HepG2 (cell line): ENCODE measurements around the gene SNAPC4. TPM values are rescaled to one million over a fixed set of nuclear protein-coding genes. Genes with fewer than 3 reads are reported as not detected.

Experiments used
- ATAC-seq: fragments of 200-7000 bp; cut with Tn5 transposase; 3 replicates; pipeline ENCODE4 v1.9.1; 2020; ENCODE audit warnings: mild to moderate bottlenecking, moderate library complexity
- BruUV-seq: library from RNA; stranded (reverse); fragments of 400-500 nt; replicated peaks from 2 replicates; lab custom pipeline; 2021; lab: Mats Ljungman, UMichigan
- CTCF ChIA-PET: fragments of 300-600 bp; formaldehyde crosslinking; extraction: SDS; loops from one replicate; lab custom pipeline; 2021; ENCODE audit warnings: low total read pairs, inconsistent platforms, low intra/inter-chr PET ratio; lab: Yijun Ruan, JAX
- POLR2A ChIA-PET: fragments of 350-600 bp; sonication (Branson Sonifier 250); formaldehyde crosslinking; loops from one replicate; lab custom pipeline; 2020; ENCODE audit warnings: antibody characterized with exemption, inconsistent platforms; lab: Yijun Ruan, JAX
- DNase-seq: peaks from one replicate; pipeline ENCODE4 v3.0.0-alpha.2; 2015; ENCODE audit warnings: low spot score
- FAIRE-seq: peaks from 3 replicates; lab custom pipeline; 2011; peaks lifted over from hg19 to GRCh38; lab: Jason Lieb, UNC
- H2AFZ ChIP-seq: one replicate; pipeline ENCODE4 v1.6.1; 2011; ENCODE audit warnings: low read length, inconsistent platforms
- H3K27ac ChIP-seq: fragments of 300-600 bp; 3 replicates; pipeline ENCODE4 v1.8.0; 2011; ENCODE audit warnings: mixed run types, mild to moderate bottlenecking, mixed read lengths, low read length, inconsistent platforms; ENCODE audit not compliant: insufficient read depth; ENCODE audit errors: extremely low read length
- H3K27me3 ChIP-seq, 2 experiments: fragments of 200-600 bp in 1 of 2; 2 replicates in 1 of 2; 3 replicates in 1 of 2; pipeline versions ENCODE4 v1.6.0 to v1.8.0; 2011; ENCODE audit warnings: low read length in 2 of 2, mild to moderate bottlenecking in 2 of 2, moderate library complexity in 2 of 2, inconsistent platforms in 1 of 2; ENCODE audit not compliant: insufficient read depth in 2 of 2, control insufficient read depth in 1 of 2
- H3K36me3 ChIP-seq, 2 experiments: fragments of 200-600 bp in 1 of 2; replicated peaks in 1 of 2; 2 replicates in 1 of 2; 3 replicates in 1 of 2; pipeline versions ENCODE4 v1.5.1 to v1.8.0; 2011; ENCODE audit warnings: low read length in 2 of 2, inconsistent platforms in 1 of 2; ENCODE audit not compliant: insufficient read depth in 2 of 2, control insufficient read depth in 1 of 2
- H3K4me1 ChIP-seq: 2 replicates; pipeline ENCODE4 v1.5.1; 2012; ENCODE audit warnings: low read length, inconsistent platforms; ENCODE audit not compliant: insufficient read depth
- H3K4me2 ChIP-seq: 2 replicates; pipeline ENCODE4 v1.6.0; 2011; ENCODE audit warnings: low read depth, low read length, inconsistent platforms
- H3K4me3 ChIP-seq, 3 experiments: fragments of 200-600 bp in 1 of 3; sonication (generic), shearing (Covaris generic) in 1 of 3; replicated peaks in 1 of 3; 2 replicates each; pipeline ENCODE4 v1.5.1; 2011 to 2016; ENCODE audit warnings: low read length in 3 of 3, inconsistent platforms in 2 of 3, low read depth in 2 of 3, mild to moderate bottlenecking in 2 of 3, control low read depth in 1 of 3, mixed read lengths in 1 of 3; ENCODE audit not compliant: insufficient read depth in 1 of 3
- H3K79me2 ChIP-seq: one replicate; pipeline ENCODE4 v1.6.1; 2011; ENCODE audit warnings: low read length, inconsistent platforms; ENCODE audit not compliant: insufficient read depth
- H3K9ac ChIP-seq: 2 replicates; pipeline ENCODE4 v1.6.0; 2011; ENCODE audit warnings: mild to moderate bottlenecking, low read depth, low read length, inconsistent platforms; ENCODE audit not compliant: insufficient read depth
- H3K9me3 ChIP-seq: 2 replicates; pipeline ENCODE4 v1.5.1; 2012; ENCODE audit warnings: mild to moderate bottlenecking, low read length
- H4K20me1 ChIP-seq: 2 replicates; pipeline ENCODE4 v1.6.0; 2011; ENCODE audit warnings: inconsistent platforms, mild to moderate bottlenecking, low read length, moderate library complexity; ENCODE audit not compliant: insufficient read depth
- ARNTL ChIP-seq: sonication (generic); formaldehyde crosslinking; IDR thresholded peaks from 2 replicates; pipeline ENCODE4 v1.4.0; 2020; ENCODE audit warnings: mild to moderate bottlenecking, missing genetic modification reagents
- ATRX ChIP-seq: sonication (generic); formaldehyde crosslinking; IDR thresholded peaks from 2 replicates; pipeline ENCODE4 v1.4.0; 2020; ENCODE audit warnings: missing genetic modification reagents, borderline replicate concordance
- CREB3 ChIP-seq: sonication (generic); formaldehyde crosslinking; IDR thresholded peaks from 2 replicates; pipeline ENCODE4 v1.5.0; 2020; ENCODE audit warnings: missing genetic modification reagents
- E2F2 ChIP-seq: sonication (generic); formaldehyde crosslinking; IDR thresholded peaks from 2 replicates; pipeline ENCODE4 v1.4.0; 2020; ENCODE audit warnings: missing genetic modification reagents, borderline replicate concordance
- HBP1 ChIP-seq: IDR thresholded peaks from 2 replicates; pipeline ENCODE4 v1.6.1; 2016; ENCODE audit warnings: low read depth, control low read depth
- HDAC2 ChIP-seq: sonication (generic); formaldehyde crosslinking; IDR thresholded peaks from 2 replicates; pipeline ENCODE4 v1.4.0; 2020; ENCODE audit warnings: missing genetic modification reagents
- HNF1B ChIP-seq: sonication (generic); formaldehyde crosslinking; IDR thresholded peaks from 2 replicates; pipeline ENCODE4 v1.5.1; 2020; ENCODE audit warnings: mild to moderate bottlenecking, moderate library complexity, missing genetic modification reagents
- LCORL ChIP-seq, 2 experiments: fragments of 450-650 bp in 1 of 2; sonication (generic) in 1 of 2; formaldehyde crosslinking in 1 of 2; IDR thresholded peaks; 2 replicates each; pipeline versions ENCODE4 v1.5.0 to v1.6.1; 2017 to 2020; ENCODE audit warnings: antibody characterized with exemption in 1 of 2, missing genetic modification reagents in 1 of 2
- MBD4 ChIP-seq: IDR thresholded peaks from 2 replicates; pipeline ENCODE4 v1.6.1; 2012; ENCODE audit warnings: low read length, inconsistent platforms, borderline replicate concordance
- MTF1 ChIP-seq: sonication (generic); formaldehyde crosslinking; IDR thresholded peaks from 2 replicates; pipeline ENCODE4 v1.5.0; 2020; ENCODE audit warnings: missing genetic modification reagents
- REPIN1 ChIP-seq: sonication (generic); formaldehyde crosslinking; IDR thresholded peaks from 2 replicates; pipeline ENCODE4 v1.8.0; 2022; ENCODE audit warnings: missing genetic modification reagents, low read depth, mild to moderate bottlenecking, borderline replicate concordance
- ZNF510 ChIP-seq: sonication (generic); formaldehyde crosslinking; IDR thresholded peaks from 2 replicates; pipeline ENCODE4 v1.4.0; 2020; ENCODE audit warnings: low read depth, mild to moderate bottlenecking, missing genetic modification reagents
- ZNF557 ChIP-seq: sonication (generic); formaldehyde crosslinking; IDR thresholded peaks from 2 replicates; pipeline ENCODE4 v1.4.0; 2020; ENCODE audit warnings: missing genetic modification reagents
- ZNF678 ChIP-seq: sonication (generic); formaldehyde crosslinking; IDR thresholded peaks from 2 replicates; pipeline ENCODE4 v1.4.0; 2020; ENCODE audit warnings: mild to moderate bottlenecking, missing genetic modification reagents
- WGBS: methylation state at CpG from one replicate; pipeline ENCODE4 v1.1.6; 2017; ENCODE audit warnings: low lambda C conversion rate; 5-methylcytosine and 5-hydroxymethylcytosine counted together
- in situ Hi-C: cut with HindIII; loops from 2 replicates; pipeline ENCODE4 v1.10.0; 2017; ENCODE audit warnings: low pct_unique_long_range_greater_than_20kb; ENCODE audit not compliant: extremely low pct_ligation_motif_present
- intact Hi-C: fragments of 100-400 bp; cut with micrococcal nuclease; formaldehyde crosslinking; loops from one replicate; pipeline ENCODE4 v1.10.0; 2022; ENCODE audit not compliant: unreplicated experiment
- polyA plus RNA-seq, 8 experiments: library from polyadenylated mRNA; depleted of rRNA in 3 of 8; stranded (reverse) in 7 of 8; unstranded in 1 of 8; fragments of >200 nt; fragmentation: Illumina TruSeq in 4 of 8; extraction: Trizol in 4 of 8; gene quantifications; 2 replicates each; pipeline versions ENCODE4 v1.2.1 to v1.2.3, GENCODE V29; 2011 to 2016; ENCODE audit warnings: low read depth in 4 of 8, missing spikeins in 1 of 8, mixed read lengths in 1 of 8; ENCODE audit not compliant: insufficient read depth in 1 of 8
- total RNA-seq, 5 experiments: library from RNA; depleted of rRNA; stranded (reverse); fragments of >200 nt; fragmentation: Illumina TruSeq; extraction: Trizol; gene quantifications; 2 replicates each; pipeline ENCODE4 v1.2.3, GENCODE V29; 2016; ENCODE audit warnings: low read depth in 1 of 5
- TF ChIP-seq, protein P1 (sequence below): sonication (generic); formaldehyde crosslinking; IDR thresholded peaks from 2 replicates; pipeline ENCODE4 v1.5.1; 2020; ENCODE audit warnings: mild to moderate bottlenecking, missing genetic modification reagents, moderate library complexity

SNAPC4 gene
- total and polyA plus RNA-seq, 2 of the 13 experiments (the other 11 are each of a cell fraction or from before 2014, with no cell fraction given), result 2.0 to 6.0 TPM

DNA sequence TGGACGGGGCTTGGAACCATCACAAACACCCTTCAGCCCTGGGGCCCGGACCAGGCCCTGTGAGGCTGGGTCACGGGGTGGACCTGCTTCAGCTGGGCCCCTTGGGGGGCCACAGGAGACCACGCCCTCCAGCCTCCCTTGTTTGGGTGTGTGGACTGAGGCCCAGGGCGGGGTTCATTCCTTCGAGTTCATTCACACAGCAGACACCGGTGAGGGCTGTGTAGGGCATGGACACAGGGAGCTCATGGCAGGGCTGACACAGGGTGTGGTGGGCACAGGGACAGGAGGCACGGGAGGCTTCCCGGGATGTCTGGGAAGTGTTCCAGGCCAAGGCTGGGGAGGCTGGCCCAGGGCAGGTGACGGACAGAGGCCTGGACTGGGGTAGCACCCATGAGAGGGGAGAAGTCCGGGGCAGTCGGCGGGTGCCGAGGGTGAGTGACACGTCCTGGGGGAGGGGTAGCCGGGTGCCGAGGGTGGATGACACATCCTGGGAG is 45.3 kb downstream of the SNAPC4 start:
- 3% methylated on average over 16 of the region's 17 CpGs for WGBS
- peak overlapping the region; percentile 26; the same call in 1 of the 2 replicates for H3K9ac ChIP-seq
- peak; percentile 53 for ATAC-seq
- peak overlapping the region in 2 of 3 experiments; percentile 26 to 67; a peak in 4 of 6 replicates for H3K4me3 ChIP-seq
- H3K4me2 ChIP-seq, result peak overlapping the region; percentile 90
- H4K20me1 ChIP-seq, result no peaks in the 10 kb centered on the region
- FAIRE-seq, result no peak
- H3K27me3 ChIP-seq, result peaks cover 0 to 9% of the 10 kb centered on the region in 2 experiments; a peak in 2 of 5 replicates
- in situ Hi-C loops (no loop called here), intact Hi-C loops (loop anchor here (1.0 kb wide), 1 partner anchor 9 kb away; no protein-coding TSS in a partner anchor)
- DNase-seq, result no peak
- H3K79me2 ChIP-seq, result no peaks in the 10 kb centered on the region
- H3K27ac ChIP-seq, result no peak overlapping the region
- H2AFZ ChIP-seq, result no peak overlapping the region
- no peaks in the 10 kb centered on the region for H3K9me3 ChIP-seq
- ChIA-PET POLR2A (interaction anchor here (1.7 to 3.3 kb wide), 2 partner anchors 9 kb away, joined by 32 to 37 read pairs; partner anchors contain the start of gene DNLZ), CTCF (no interaction called here)
- peaks cover 44% of the 10 kb centered on the region for H3K4me1 ChIP-seq
- H3K36me3 ChIP-seq, result no peaks in the 10 kb centered on the region
- BruUV-seq, result no TSS peak
- no peak for TF ChIP-seq MBD4
- no peak for TF ChIP-seq ZNF510 (CRISPR knock-in tag)
- TF ChIP-seq ZNF557, result no peak
- TF ChIP-seq CREB3 (CRISPR knock-in tag), result no peak
- no peak for TF ChIP-seq HDAC2
- no peak for TF ChIP-seq HBP1 (CRISPR knock-in tag)
- no peak for TF ChIP-seq MTF1 (CRISPR knock-in tag)
- no peak for TF ChIP-seq ATRX (CRISPR knock-in tag)
- no peak for TF ChIP-seq ARNTL (CRISPR knock-in tag)
- no peak for TF ChIP-seq HNF1B (CRISPR knock-in tag)
- TF ChIP-seq LCORL (IDR thresholded peaks at IDR 0.05), result no peak
- peak; percentile 36; the same call in 1 of the 2 replicates for TF ChIP-seq LCORL (CRISPR knock-in tag; IDR thresholded peaks at IDR 0.05)
- TF ChIP-seq E2F2, result no peak
- TF ChIP-seq, protein P1, sequence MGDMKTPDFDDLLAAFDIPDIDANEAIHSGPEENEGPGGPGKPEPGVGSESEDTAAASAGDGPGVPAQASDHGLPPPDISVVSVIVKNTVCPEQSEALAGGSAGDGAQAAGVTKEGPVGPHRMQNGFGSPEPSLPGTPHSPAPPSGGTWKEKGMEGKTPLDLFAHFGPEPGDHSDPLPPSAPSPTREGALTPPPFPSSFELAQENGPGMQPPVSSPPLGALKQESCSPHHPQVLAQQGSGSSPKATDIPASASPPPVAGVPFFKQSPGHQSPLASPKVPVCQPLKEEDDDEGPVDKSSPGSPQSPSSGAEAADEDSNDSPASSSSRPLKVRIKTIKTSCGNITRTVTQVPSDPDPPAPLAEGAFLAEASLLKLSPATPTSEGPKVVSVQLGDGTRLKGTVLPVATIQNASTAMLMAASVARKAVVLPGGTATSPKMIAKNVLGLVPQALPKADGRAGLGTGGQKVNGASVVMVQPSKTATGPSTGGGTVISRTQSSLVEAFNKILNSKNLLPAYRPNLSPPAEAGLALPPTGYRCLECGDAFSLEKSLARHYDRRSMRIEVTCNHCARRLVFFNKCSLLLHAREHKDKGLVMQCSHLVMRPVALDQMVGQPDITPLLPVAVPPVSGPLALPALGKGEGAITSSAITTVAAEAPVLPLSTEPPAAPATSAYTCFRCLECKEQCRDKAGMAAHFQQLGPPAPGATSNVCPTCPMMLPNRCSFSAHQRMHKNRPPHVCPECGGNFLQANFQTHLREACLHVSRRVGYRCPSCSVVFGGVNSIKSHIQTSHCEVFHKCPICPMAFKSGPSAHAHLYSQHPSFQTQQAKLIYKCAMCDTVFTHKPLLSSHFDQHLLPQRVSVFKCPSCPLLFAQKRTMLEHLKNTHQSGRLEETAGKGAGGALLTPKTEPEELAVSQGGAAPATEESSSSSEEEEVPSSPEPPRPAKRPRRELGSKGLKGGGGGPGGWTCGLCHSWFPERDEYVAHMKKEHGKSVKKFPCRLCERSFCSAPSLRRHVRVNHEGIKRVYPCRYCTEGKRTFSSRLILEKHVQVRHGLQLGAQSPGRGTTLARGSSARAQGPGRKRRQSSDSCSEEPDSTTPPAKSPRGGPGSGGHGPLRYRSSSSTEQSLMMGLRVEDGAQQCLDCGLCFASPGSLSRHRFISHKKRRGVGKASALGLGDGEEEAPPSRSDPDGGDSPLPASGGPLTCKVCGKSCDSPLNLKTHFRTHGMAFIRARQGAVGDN (CRISPR knock-in tag), result peak; percentile 43
- no peak for TF ChIP-seq ZNF678 (CRISPR knock-in tag)
- TF ChIP-seq REPIN1 (CRISPR knock-in tag), result no peak
